Stimulated activated CD4-positive, alpha-beta T cell treated with anti-CD3 and anti-CD28 coated beads, Interleukin-15, amount 100 ng/mL, for 48 hours (primary cell): Measurements from ENCODE around the gene SYDE2.
"Not testable (repeated sequence)": the region's sequence is repeated elsewhere in the genome, so short reads cannot be mapped to it uniquely, and the experiment has no call there.

Experiments
- DNase-seq, 2 donors: peaks; one replicate each; pipeline ENCODE4 v3.0.0-alpha.2; 2020; ENCODE audit warnings: low read depth in 2 of 2

The SYDE2 gene

GRCh38 chr1:85168884-85169283 is 31.9 kb downstream of the SYDE2 start:
- DNase-seq: no peak

- no peak for DNase-seq
Observed at GRCh38 chr1:85166351-85166750, 34.5 kb downstream of the SYDE2 start.

GRCh38 chr1:85158910-85159309 is 41.9 kb downstream of the SYDE2 start:
- DNase-seq: no peak

GRCh38 chr1:85157436-85157835 is 43.4 kb downstream of the SYDE2 start:
- DNase-seq: no peak

- no peak for DNase-seq
Observed at GRCh38 chr1:85153149-85153891, 47.5 kb downstream of the SYDE2 start.

GRCh38 chr1:85151446-85151845 is 49.4 kb downstream of the SYDE2 start:
- DNase-seq: no peak

GRCh38 chr1:85149805-85150204 is 51.0 kb downstream of the SYDE2 start:
- DNase-seq: no peak

- no peak for DNase-seq
Observed at GRCh38 chr1:85148524-85149250, 52.1 kb downstream of the SYDE2 start.

- no peak for DNase-seq
Observed at GRCh38 chr1:85146972-85147359, 53.9 kb downstream of the SYDE2 start.

- DNase-seq: not testable (repeated sequence)
Observed at GRCh38 chr1:85146298-85146971, 54.4 kb downstream of the SYDE2 start.

GRCh38 chr1:85144351-85144750 is 56.5 kb downstream of the SYDE2 start:
- DNase-seq: no peak

GRCh38 chr1:85142753-85143152 is 58.1 kb downstream of the SYDE2 start:
- no peak for DNase-seq

GRCh38 chr1:85138439-85138838 is 62.4 kb downstream of the SYDE2 start:
- DNase-seq: not testable (repeated sequence)

GRCh38 chr1:85137660-85138059 is 63.2 kb downstream of the SYDE2 start:
- no peak for DNase-seq

GRCh38 chr1:85135392-85135798 is 65.4 kb downstream of the SYDE2 start:
- DNase-seq: no peak

- DNase-seq: no peak
Observed at GRCh38 chr1:85134583-85135391, 66.0 kb downstream of the SYDE2 start.

GRCh38 chr1:85133565-85134159 is 67.2 kb downstream of the SYDE2 start:
- no peak for DNase-seq

GRCh38 chr1:85132078-85132720 is 68.6 kb downstream of the SYDE2 start:
- DNase-seq: no peak

GRCh38 chr1:85128316-85128715 is 72.5 kb downstream of the SYDE2 start:
- DNase-seq: no peak

- DNase-seq: no peak
Observed at GRCh38 chr1:85125891-85126290, 74.9 kb downstream of the SYDE2 start.

- DNase-seq: no peak
Observed at GRCh38 chr1:85124091-85124490, 76.7 kb downstream of the SYDE2 start.
